GM19239 (cell line): Measurements from ENCODE around the gene NPPA.
A peak's percentile ranks its signal among the peaks of the same experiment; 100 is the strongest.
"Not testable (repeated sequence)": the region's sequence is repeated elsewhere in the genome, so short reads cannot be mapped to it uniquely, and the experiment has no call there.

ENCODE experiments used
- DNase-seq: peaks from one replicate; pipeline ENCODE4 v3.0.0; 2011; ENCODE audit warnings: low spot score; ENCODE audit not compliant: insufficient read length
- FAIRE-seq: peaks from 2 replicates; lab custom pipeline; 2011; peaks lifted over from hg19 to GRCh38; lab: Jason Lieb, UNC

Gene NPPA

GRCh38 chr1:11823366-11824137 is 24.0 kb downstream of the NPPA start:
- FAIRE-seq, result no peak
- DNase-seq, result no peak

GRCh38 chr1:11822091-11822490 is 25.5 kb downstream of the NPPA start:
- FAIRE-seq, result no peak

GRCh38 chr1:11817192-11817591 is 30.4 kb downstream of the NPPA start:
- FAIRE-seq, result no peak
- DNase-seq, result no peak

More at GRCh38 chr1:11822091-11822490, 25.5 kb downstream of the NPPA start:
- no peak for DNase-seq

- DNase-seq, result no peak
- no peak for FAIRE-seq
Measured at GRCh38 chr1:11813021-11813420, 34.6 kb downstream of the NPPA start.

GRCh38 chr1:11807133-11807532 is 40.5 kb downstream of the NPPA start:
- FAIRE-seq (peak; percentile 31), DNase-seq (no peak)

- peak; percentile 70 for FAIRE-seq
- DNase-seq, result no peak
Measured at GRCh38 chr1:11806307-11806936, 41.2 kb downstream of the NPPA start.

GRCh38 chr1:11805422-11806306 is 41.9 kb downstream of the NPPA start, which contains the start of the genes CLCN6 and MTHFR:
CLCN6 (plus strand) TSS chr1:11806191; CDS start chr1:11806263, 72 bp downstream.
MTHFR (minus strand) TSS chr1:11805964; CDS start chr1:11803116, 2,848 bp downstream.
- DNase-seq (peak; percentile 88), FAIRE-seq (peak; percentile 92)

GRCh38 chr1:11804666-11805421 is 42.7 kb downstream of the NPPA start:
- DNase-seq (no peak), FAIRE-seq (peak; percentile 14)

GRCh38 chr1:11803924-11804665 is 43.5 kb downstream of the NPPA start:
- not testable (repeated sequence) for DNase-seq, FAIRE-seq

- peak; percentile 91 for FAIRE-seq
- peak; percentile 72 for DNase-seq
Measured at GRCh38 chr1:11802973-11803885, 44.4 kb downstream of the NPPA start.

GRCh38 chr1:11802616-11802972 is 45.0 kb downstream of the NPPA start:
- DNase-seq (no peak), FAIRE-seq (no peak)

- FAIRE-seq, result no peak
- no peak for DNase-seq
Measured at GRCh38 chr1:11800756-11801433, 46.7 kb downstream of the NPPA start.

- no peak for FAIRE-seq
- no peak for DNase-seq
Measured at GRCh38 chr1:11800391-11800755, 47.2 kb downstream of the NPPA start.

- FAIRE-seq (no peak), DNase-seq (no peak)
Measured at GRCh38 chr1:11799896-11800295, 47.7 kb downstream of the NPPA start.

- no peak for DNase-seq
- no peak for FAIRE-seq
Measured at GRCh38 chr1:11799099-11799498, 48.5 kb downstream of the NPPA start.

- DNase-seq (no peak), FAIRE-seq (no peak)
Measured at GRCh38 chr1:11797525-11798216, 49.9 kb downstream of the NPPA start.
